A549 treated with AZD2906 at 1 μM for 4 hours (cell line): ENCODE results near the gene ABCC9. TPM values are rescaled to one million over a fixed set of nuclear protein-coding genes. Genes with fewer than 3 reads are reported as not detected.

ENCODE experiments used
- total RNA-seq: library from RNA; stranded (reverse); fragments of 200-300 nt; extraction: Qiagen RNA extraction; gene quantifications from 5 replicates; pipeline ENCODE4 v1.2.3, GENCODE V29; 2022

ABCC9 gene
- total RNA-seq, result 0.01 to 0.03 TPM (median 0.01 TPM) in 4 of 5 replicates, not detected in the other

DNA sequence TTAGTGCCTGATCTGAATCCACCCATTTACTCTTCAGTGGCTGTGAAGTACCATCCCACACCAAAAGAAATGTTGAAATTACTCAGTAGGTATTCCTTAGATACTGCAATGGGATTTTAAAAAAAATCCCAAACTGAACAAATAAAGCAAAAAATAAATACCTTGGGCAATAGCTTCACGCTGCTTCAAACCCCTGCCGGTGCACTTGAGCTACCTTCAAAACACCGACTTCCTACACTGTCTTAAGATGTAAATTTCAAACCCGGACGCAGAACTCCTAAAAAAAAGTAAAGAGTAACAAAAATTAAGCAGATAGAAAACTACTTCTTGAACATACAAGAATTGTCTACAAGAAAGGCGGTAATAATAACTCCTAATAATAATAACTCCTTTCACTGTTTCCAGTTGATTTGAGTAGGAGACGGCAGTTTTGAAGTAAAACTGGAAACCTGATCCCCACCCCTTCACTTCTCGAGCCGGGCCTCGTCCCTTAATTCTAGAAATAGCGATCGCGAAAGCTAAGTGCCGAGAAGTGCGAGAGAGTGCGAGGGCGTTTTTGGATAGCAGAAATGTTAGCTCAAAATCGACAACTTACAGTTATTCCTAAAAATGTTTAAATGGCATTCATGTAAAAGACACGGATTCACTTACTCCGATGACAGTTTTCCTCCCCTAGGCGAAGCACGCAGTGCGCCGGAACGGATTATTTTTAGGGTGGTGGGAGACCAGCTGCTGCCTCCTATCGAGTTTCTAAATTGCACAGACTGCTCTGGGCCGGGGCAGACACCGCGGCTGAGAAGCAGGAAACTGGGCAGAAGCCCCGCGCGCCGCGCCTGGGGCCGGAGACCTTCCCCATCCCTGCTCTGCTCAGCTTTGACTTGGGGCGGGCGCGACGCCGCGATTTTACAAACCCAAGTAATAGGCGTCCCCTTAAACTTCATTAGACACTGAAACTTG lies at the start of gene ABCC9:
TSS of gene ABCC9 (minus strand) at position 878 of the 957 bp plus-strand sequence. CDS start 4,752 bp downstream, outside the sequence.

GRCh38 chr12:21774358-21775132 lies 166.7 kb downstream of the ABCC9 start, which contains the start of gene KCNJ8:
KCNJ8 (minus strand) TSS chr12:21774706; CDS start chr12:21773616, 1,090 bp downstream.

Other genes with a start within 250 kb of the ABCC9 start
- 0.22 to 0.33 TPM (median 0.24 TPM) in 5 replicates for gene KCNJ8, start 166.7 kb downstream of the ABCC9 start, total RNA-seq
- gene CMAS, start 104.8 kb upstream of the ABCC9 start, total RNA-seq, result 38.1 to 44.3 TPM (median 42.6 TPM) in 5 replicates